ENCODE results near the gene ITFG1. TPM values are rescaled to one million over a fixed set of nuclear protein-coding genes. Genes with fewer than 3 reads are reported as not detected.
A peak's percentile ranks its signal among the peaks of the same experiment; 100 is the strongest.

Gene ITFG1
- total and polyA plus RNA-seq, 2 of the 13 experiments (the other 11 are each of a cell fraction or from before 2014, with no cell fraction given): 74.5 to 150 TPM

DNA sequence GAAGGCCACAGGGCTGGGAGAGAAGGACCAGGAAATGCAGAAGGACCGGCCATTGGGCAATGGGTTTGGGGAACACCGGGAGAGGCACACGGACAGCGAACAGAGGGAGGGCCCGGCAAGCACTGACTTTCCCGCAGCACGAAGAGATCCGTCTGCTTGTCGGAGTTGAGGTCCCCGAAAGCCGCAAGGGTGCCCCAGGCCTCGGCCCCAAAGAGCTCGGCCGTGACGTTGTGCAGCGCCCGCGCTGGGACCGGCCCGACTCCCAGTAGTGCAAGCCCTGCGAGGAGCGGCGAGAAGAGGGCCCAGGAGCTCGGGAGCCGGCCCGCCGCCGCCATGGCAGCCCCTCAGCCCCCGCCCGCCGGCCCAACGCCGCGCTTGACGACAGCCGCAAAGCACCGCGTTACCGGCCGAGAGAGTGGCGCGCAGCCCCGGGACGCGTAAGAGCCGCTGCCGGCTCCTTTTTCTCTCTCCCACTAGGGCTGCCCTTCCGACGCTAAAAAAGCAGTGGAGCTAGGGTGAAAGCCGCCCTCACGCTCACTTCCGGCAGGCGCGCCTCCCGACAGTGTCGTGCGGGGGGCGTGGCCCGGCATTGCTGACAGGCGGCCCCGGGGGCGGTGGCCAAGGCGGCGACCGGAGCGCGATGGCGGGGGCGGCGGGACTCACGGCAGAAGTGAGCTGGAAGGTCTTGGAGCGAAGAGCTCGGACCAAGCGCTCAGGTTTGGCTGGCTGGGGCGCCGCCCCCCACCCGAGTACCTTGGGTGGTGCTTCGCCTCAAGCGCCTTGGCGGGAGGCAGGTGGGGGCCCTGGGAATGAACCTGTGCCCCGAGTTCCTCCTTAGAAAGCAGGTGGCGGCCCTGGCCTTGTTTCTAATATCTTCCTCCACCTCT lies at the start of gene ITFG1, which contains the start of gene PHKB (continued):
- TF ChIP-seq ZNF609 (CRISPR knock-in tag; IDR thresholded peaks at IDR 0.05; ENCODE audit: borderline replicate concordance): peak; percentile 64
- peak; percentile 66; the same call in 1 of the 2 replicates for TF ChIP-seq ZNF160 (CRISPR knock-in tag; IDR thresholded peaks at IDR 0.05)
- TF ChIP-seq PRMT3 (CRISPR knock-in tag; IDR thresholded peaks at IDR 0.05; ENCODE audit: borderline replicate concordance, low read depth): 0 out of 2 replicates have a peak, but pooled peaks have one; percentile 37
- TF ChIP-seq ZNF205 (CRISPR knock-in tag; IDR thresholded peaks at IDR 0.05): peak; percentile 63; the same call in 1 of the 2 replicates
- no peak for TF ChIP-seq NCOA2 (CRISPR knock-in tag; IDR thresholded peaks at IDR 0.05)
- no peak for TF ChIP-seq ZNF24 (IDR thresholded peaks at IDR 0.05)
- TF ChIP-seq, protein P1, sequence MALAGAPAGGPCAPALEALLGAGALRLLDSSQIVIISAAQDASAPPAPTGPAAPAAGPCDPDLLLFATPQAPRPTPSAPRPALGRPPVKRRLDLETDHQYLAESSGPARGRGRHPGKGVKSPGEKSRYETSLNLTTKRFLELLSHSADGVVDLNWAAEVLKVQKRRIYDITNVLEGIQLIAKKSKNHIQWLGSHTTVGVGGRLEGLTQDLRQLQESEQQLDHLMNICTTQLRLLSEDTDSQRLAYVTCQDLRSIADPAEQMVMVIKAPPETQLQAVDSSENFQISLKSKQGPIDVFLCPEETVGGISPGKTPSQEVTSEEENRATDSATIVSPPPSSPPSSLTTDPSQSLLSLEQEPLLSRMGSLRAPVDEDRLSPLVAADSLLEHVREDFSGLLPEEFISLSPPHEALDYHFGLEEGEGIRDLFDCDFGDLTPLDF (CRISPR knock-in tag; IDR thresholded peaks at IDR 0.05): peak; percentile 87
- 0 out of 2 replicates have a peak, but pooled peaks have one; percentile 78 for TF ChIP-seq ARID2 (CRISPR knock-in tag; IDR thresholded peaks at IDR 0.05; ENCODE audit: borderline replicate concordance)
- TF ChIP-seq EP300 (IDR thresholded peaks at IDR 0.05; ENCODE audit: low read depth in 2 of 2, low read length in 2 of 2): peak in 1 of 2 experiments; percentile 68; a peak in 1 of 4 replicates
- TF ChIP-seq EP300 (CRISPR knock-in tag; IDR thresholded peaks at IDR 0.05; ENCODE audit: borderline replicate concordance): no peak
- TF ChIP-seq SMAD1 (CRISPR knock-in tag; IDR thresholded peaks at IDR 0.05; ENCODE audit: borderline replicate concordance, low read depth): peak; percentile 91; the same call in 1 of the 2 replicates
- peak; percentile 6; the same call in 1 of the 2 replicates for TF ChIP-seq ZNF775 (CRISPR knock-in tag; IDR thresholded peaks at IDR 0.05; ENCODE audit: borderline replicate concordance)
- no peak; the same call in 1 of the 2 replicates for TF ChIP-seq ZNF264 (CRISPR knock-in tag; IDR thresholded peaks at IDR 0.05)
- TF ChIP-seq ZFX (CRISPR knock-in tag; IDR thresholded peaks at IDR 0.05; ENCODE audit: low read depth): peak; percentile 87
- TF ChIP-seq, protein P2, sequence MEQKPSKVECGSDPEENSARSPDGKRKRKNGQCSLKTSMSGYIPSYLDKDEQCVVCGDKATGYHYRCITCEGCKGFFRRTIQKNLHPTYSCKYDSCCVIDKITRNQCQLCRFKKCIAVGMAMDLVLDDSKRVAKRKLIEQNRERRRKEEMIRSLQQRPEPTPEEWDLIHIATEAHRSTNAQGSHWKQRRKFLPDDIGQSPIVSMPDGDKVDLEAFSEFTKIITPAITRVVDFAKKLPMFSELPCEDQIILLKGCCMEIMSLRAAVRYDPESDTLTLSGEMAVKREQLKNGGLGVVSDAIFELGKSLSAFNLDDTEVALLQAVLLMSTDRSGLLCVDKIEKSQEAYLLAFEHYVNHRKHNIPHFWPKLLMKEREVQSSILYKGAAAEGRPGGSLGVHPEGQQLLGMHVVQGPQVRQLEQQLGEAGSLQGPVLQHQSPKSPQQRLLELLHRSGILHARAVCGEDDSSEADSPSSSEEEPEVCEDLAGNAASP (CRISPR knock-in tag; IDR thresholded peaks at IDR 0.05; ENCODE audit: borderline replicate concordance): peak; percentile 41
- TF ChIP-seq TAF1 (CRISPR knock-in tag; IDR thresholded peaks at IDR 0.05): peak; percentile 93
- no peak; the same call in 1 of the 2 replicates for TF ChIP-seq WIZ (CRISPR knock-in tag; IDR thresholded peaks at IDR 0.05)
- no peak for TF ChIP-seq HDAC6 (IDR thresholded peaks at IDR 0.05; ENCODE audit: low read depth, low read length)
- TF ChIP-seq CHD2 (IDR thresholded peaks at IDR 0.05; ENCODE audit: low read depth, low read length): 0 out of 2 replicates have a peak, but pooled peaks have one; percentile 11
- TF ChIP-seq CREBL2 (CRISPR knock-in tag; IDR thresholded peaks at IDR 0.05; ENCODE audit: borderline replicate concordance): no peak
- no peak for TF ChIP-seq RCOR2 (CRISPR knock-in tag; IDR thresholded peaks at IDR 0.05)

Measured in HepG2 (cell line).